Suprapubic skin (tissue), 4 donors: ENCODE results near the gene CHST9.

Source experiments
- EP300 ChIP-seq: sonication (generic); formaldehyde crosslinking; IDR thresholded peaks from one replicate; pipeline ENCODE4 v1.6.1; 2017; ENCODE audit warnings: antibody characterized with exemption
- POLR2A ChIP-seq, 2 donors: fragments of 450-650 bp; IDR thresholded peaks; one replicate each; pipeline ENCODE4 v1.6.1; 2017; ENCODE audit warnings: antibody characterized with exemption in 2 of 2, mild to moderate bottlenecking in 2 of 2, moderate library complexity in 2 of 2
- POLR2AphosphoS5 ChIP-seq, 3 donors: sonication (generic); formaldehyde crosslinking; IDR thresholded peaks; one replicate each; pipeline ENCODE4 v1.6.1; 2017; ENCODE audit warnings: antibody characterized with exemption in 3 of 3
- TF ChIP-seq, protein P1 (sequence below), 2 donors: fragments of 200-600 bp in 1 of 2; fragments of 450-650 bp in 1 of 2; sonication (generic) in 1 of 2; IDR thresholded peaks; one replicate each; pipeline ENCODE4 v1.5.1; 2016 to 2019; ENCODE audit warnings: antibody characterized with exemption in 2 of 2, mild to moderate bottlenecking in 1 of 2, moderate library complexity in 1 of 2

DNA sequence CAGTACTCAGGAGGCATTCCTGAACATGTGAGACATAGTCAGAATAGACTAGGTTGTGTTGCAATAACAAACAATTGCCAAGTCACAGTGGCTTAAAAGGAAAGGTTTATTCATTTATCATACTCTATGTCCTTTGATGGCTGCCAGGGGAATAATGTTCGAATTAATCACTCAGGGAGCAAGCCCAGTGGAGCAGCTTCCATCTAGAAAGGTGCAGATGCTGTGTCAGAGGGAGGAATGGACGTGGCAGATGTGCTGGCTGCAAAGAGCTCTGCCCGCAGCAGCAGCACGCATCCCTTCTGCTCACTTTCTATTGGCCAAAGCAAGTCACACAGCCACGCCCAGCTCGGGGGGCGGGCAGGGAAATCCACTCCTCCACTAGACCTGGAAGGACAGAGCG is 213.7 kb downstream of the CHST9 start:
- TF ChIP-seq, protein P1, sequence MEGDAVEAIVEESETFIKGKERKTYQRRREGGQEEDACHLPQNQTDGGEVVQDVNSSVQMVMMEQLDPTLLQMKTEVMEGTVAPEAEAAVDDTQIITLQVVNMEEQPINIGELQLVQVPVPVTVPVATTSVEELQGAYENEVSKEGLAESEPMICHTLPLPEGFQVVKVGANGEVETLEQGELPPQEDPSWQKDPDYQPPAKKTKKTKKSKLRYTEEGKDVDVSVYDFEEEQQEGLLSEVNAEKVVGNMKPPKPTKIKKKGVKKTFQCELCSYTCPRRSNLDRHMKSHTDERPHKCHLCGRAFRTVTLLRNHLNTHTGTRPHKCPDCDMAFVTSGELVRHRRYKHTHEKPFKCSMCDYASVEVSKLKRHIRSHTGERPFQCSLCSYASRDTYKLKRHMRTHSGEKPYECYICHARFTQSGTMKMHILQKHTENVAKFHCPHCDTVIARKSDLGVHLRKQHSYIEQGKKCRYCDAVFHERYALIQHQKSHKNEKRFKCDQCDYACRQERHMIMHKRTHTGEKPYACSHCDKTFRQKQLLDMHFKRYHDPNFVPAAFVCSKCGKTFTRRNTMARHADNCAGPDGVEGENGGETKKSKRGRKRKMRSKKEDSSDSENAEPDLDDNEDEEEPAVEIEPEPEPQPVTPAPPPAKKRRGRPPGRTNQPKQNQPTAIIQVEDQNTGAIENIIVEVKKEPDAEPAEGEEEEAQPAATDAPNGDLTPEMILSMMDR (IDR thresholded peaks at IDR 0.05) = no peak
- TF ChIP-seq POLR2AphosphoS5 (IDR thresholded peaks at IDR 0.05) (no peak), EP300 (no peak), POLR2A (IDR thresholded peaks at IDR 0.05) (no peak)
